GM12878 (cell line): ENCODE measurements around the gene TMSB4X. TPM values are rescaled to one million over a fixed set of nuclear protein-coding genes. Genes with fewer than 3 reads are reported as not detected.

Source experiments
- ATAC-seq: fragments of 200-7000 bp; cut with Tn5 transposase; 3 replicates; pipeline ENCODE4 v1.9.1; 2020; ENCODE audit warnings: mild to moderate bottlenecking, moderate library complexity
- BruUV-seq: library from RNA; stranded (reverse); fragments of 400-500 nt; replicated peaks from 2 replicates; lab custom pipeline; 2021; lab: Mats Ljungman, UMichigan
- CTCF ChIA-PET: fragments of 300-600 bp; sonication (Branson Sonifier 250); formaldehyde crosslinking; extraction: SDS; loops from one replicate; lab custom pipeline; 2021; ENCODE audit warnings: inconsistent platforms; lab: Yijun Ruan, JAX
- POLR2A ChIA-PET: fragments of 350-600 bp; formaldehyde crosslinking; extraction: SDS; loops from one replicate; lab custom pipeline; 2021; ENCODE audit warnings: inconsistent platforms; lab: Charles Lee
- RAD21 ChIA-PET: fragments of 300-600 bp; sonication (Branson Sonifier 250); formaldehyde crosslinking; loops from one replicate; lab custom pipeline; 2023; ENCODE audit warnings: antibody characterized with exemption; ENCODE audit not compliant: unreplicated experiment; lab: Charles Lee
- SMC1A ChIA-PET: fragments of 300-600 bp; sonication (Branson Sonifier 250); formaldehyde crosslinking; loops from one replicate; lab custom pipeline; 2023; ENCODE audit not compliant: unreplicated experiment, uncharacterized antibody; lab: Charles Lee
- DNase-seq: peaks from one replicate; pipeline ENCODE4 v3.0.0-alpha.2; 2011; ENCODE audit warnings: low read depth, low spot score
- FAIRE-seq: peaks from 3 replicates; lab custom pipeline; 2011; peaks lifted over from hg19 to GRCh38; lab: Jason Lieb, UNC
- H2AFZ ChIP-seq: 2 replicates; pipeline ENCODE4 v1.6.0; 2011; ENCODE audit warnings: low read depth, low read length, control low read depth; ENCODE audit not compliant: control insufficient read depth
- H3K27ac ChIP-seq: 2 replicates; pipeline ENCODE4 v1.5.1; 2011; ENCODE audit warnings: control low read depth; ENCODE audit not compliant: control insufficient read depth, insufficient read depth
- H3K27me3 ChIP-seq, 2 experiments: replicated peaks in 1 of 2; 2 replicates each; pipeline versions ENCODE4 v1.6.0 to v1.6.1; 2011; ENCODE audit warnings: low read length in 1 of 2; ENCODE audit not compliant: control insufficient read depth in 2 of 2, insufficient read depth in 2 of 2
- H3K36me3 ChIP-seq, 2 experiments: 2 replicates each; pipeline ENCODE4 v1.5.1; 2011; ENCODE audit warnings: low read length in 1 of 2; ENCODE audit not compliant: control insufficient read depth in 2 of 2, insufficient read depth in 2 of 2
- H3K4me1 ChIP-seq: 2 replicates; pipeline ENCODE4 v1.6.1; 2011; ENCODE audit warnings: mild to moderate bottlenecking, low read length, moderate library complexity, mixed read lengths; ENCODE audit not compliant: control insufficient read depth, insufficient read depth
- H3K4me2 ChIP-seq: 2 replicates; pipeline ENCODE4 v1.6.0; 2011; ENCODE audit warnings: control low read depth; ENCODE audit not compliant: control insufficient read depth, insufficient read depth
- H3K4me3 ChIP-seq: fragments of 200-600 bp; sonication (generic); 2 replicates; pipeline ENCODE4 v1.5.1; 2016
- H3K79me2 ChIP-seq: 2 replicates; pipeline ENCODE4 v1.6.0; 2011; ENCODE audit warnings: low read length; ENCODE audit not compliant: control insufficient read depth, insufficient read depth
- H3K9ac ChIP-seq: 2 replicates; pipeline ENCODE4 v1.8.0; 2011; ENCODE audit warnings: low read length, control low read depth, mixed read lengths; ENCODE audit not compliant: control insufficient read depth, insufficient read depth
- H3K9me3 ChIP-seq: replicated peaks from 3 replicates; pipeline ENCODE4 v1.5.1; 2011; ENCODE audit warnings: mild to moderate bottlenecking, low read length; ENCODE audit not compliant: control insufficient read depth, insufficient read depth
- H4K20me1 ChIP-seq: 2 replicates; pipeline ENCODE4 v1.6.0; 2011; ENCODE audit not compliant: control insufficient read depth, insufficient read depth
- BACH1 ChIP-seq: fragments of 450-650 bp; IDR thresholded peaks from 2 replicates; pipeline ENCODE4 v1.6.1; 2017; ENCODE audit warnings: mild to moderate bottlenecking, borderline replicate concordance
- CTCF ChIP-seq, 3 experiments: IDR thresholded peaks in 2 of 3; conservative IDR thresholded peaks in 1 of 3; 2 replicates each; pipeline ENCODE4 v1.5.1; 2011; ENCODE audit warnings: low read depth in 3 of 3, low read length in 3 of 3, mild to moderate bottlenecking in 3 of 3, control low read depth in 2 of 3, moderate library complexity in 2 of 3, inconsistent platforms in 1 of 3, mixed read lengths in 1 of 3; ENCODE audit not compliant: control insufficient read depth in 2 of 3, insufficient read depth in 1 of 3; ENCODE audit errors: extremely low read depth in 1 of 3
- EP300 ChIP-seq, 2 experiments: fragments of 150-350 bp in 1 of 2; IDR thresholded peaks; 2 replicates each; pipeline ENCODE4 v1.6.1; 2011 to 2012; ENCODE audit warnings: low read depth in 2 of 2, low read length in 2 of 2, borderline replicate concordance in 1 of 2, improper control_type of control experiment in 1 of 2, inconsistent platforms in 1 of 2; ENCODE audit not compliant: control insufficient read depth in 1 of 2
- PAX8 ChIP-seq: fragments of 450-650 bp; IDR thresholded peaks from 2 replicates; pipeline ENCODE4 v1.6.1; 2017; ENCODE audit warnings: mild to moderate bottlenecking, moderate library complexity
- RUNX3 ChIP-seq: IDR thresholded peaks from 2 replicates; pipeline ENCODE4 v1.6.1; 2012; ENCODE audit warnings: low read length, inconsistent platforms
- SP1 ChIP-seq: IDR thresholded peaks from one replicate; pipeline ENCODE4 v1.6.1; 2011; ENCODE audit warnings: low read depth, low read length
- WGBS: methylation state at CpG from one replicate; pipeline ENCODE4 v1.1.6; 2016; ENCODE audit warnings: low lambda C conversion rate; ENCODE audit not compliant: insufficient replicate concordance, insufficient coverage; ENCODE audit errors: missing lambda C conversion rate; 5-methylcytosine and 5-hydroxymethylcytosine counted together
- in situ Hi-C: fragments of 300-500 bp; cut with MboI; formaldehyde crosslinking; loops from 9 replicates; pipeline ENCODE4 v1.14.3; 2018; ENCODE audit warnings: mixed read lengths
- intact Hi-C: fragments of 100-400 bp; cut with micrococcal nuclease; formaldehyde crosslinking; loops from one replicate; pipeline ENCODE4 v1.14.2; 2022; ENCODE audit not compliant: unreplicated experiment
- polyA plus RNA-seq, 11 experiments: library from polyadenylated mRNA; depleted of rRNA in 4 of 11; unstranded in 6 of 11; stranded (reverse) in 5 of 11; fragments of >200 nt; fragmentation: Nextera tagmentation in 4 of 11; fragmentation: Illumina TruSeq in 1 of 11; extraction: Ambion mirVana in 4 of 11; extraction: Trizol in 1 of 11; gene quantifications; 1 replicate in 1 of 11; 2 replicates in 10 of 11; pipeline versions ENCODE4 v1.2.1 to v1.2.3, GENCODE V29; 2011 to 2016; ENCODE audit warnings: inconsistent platforms in 2 of 11, missing spikeins in 2 of 11, low read depth in 1 of 11
- total RNA-seq, 4 experiments: library from RNA; depleted of rRNA in 3 of 4; stranded (reverse); fragments of >200 nt in 3 of 4; fragmentation: Illumina TruSeq in 1 of 4; extraction: Trizol in 1 of 4; gene quantifications; 2 replicates each; pipeline versions ENCODE4 v1.2.1 to v1.2.3, GENCODE V29; 2013 to 2021

Gene TMSB4X
- total and polyA plus RNA-seq, 10 of the 15 experiments (the other 5 are each of a cell fraction or from before 2014, with no cell fraction given): 13,924 to 37,234 (median 23,705) TPM

- 26% methylated on average over 2 of the region's 2 CpGs for WGBS
- ATAC-seq (no peak), DNase-seq (no peak), FAIRE-seq (no peak)
- peak overlapping the region; percentile 69 for H3K27ac ChIP-seq
- no peak overlapping the region for H3K4me3 ChIP-seq
- H3K9me3 ChIP-seq: no peaks in the 10 kb centered on the region
- H3K79me2 ChIP-seq: no peaks in the 10 kb centered on the region; the same call in none of the 2 replicates
- ChIA-PET SMC1A (interaction anchor here (7.8 to 18.8 kb wide), 4 partner anchors 13 to 122 kb away, joined by 35 to 632 read pairs (median 380); partner anchors contain the start of gene TMSB4X), POLR2A (interaction anchor here (7.7 kb wide), 1 partner anchor 12 kb away, joined by 138 read pairs; the partner anchor contains the start of gene TMSB4X), CTCF (interaction anchor here (1.2 kb wide), 1 partner anchor 11 kb away, joined by 3 read pairs; no protein-coding TSS in a partner anchor), RAD21 (interaction anchor here (1.1 to 7.7 kb wide), 4 partner anchors 11 to 46 kb away, joined by 3 to 80 read pairs (median 5); no protein-coding TSS in a partner anchor)
- intact Hi-C loops (no loop called here), in situ Hi-C loops (loop anchor here (25.0 kb wide), 1 partner anchor 701 kb away; the partner anchor contains the start of gene TCEANC)
- H3K36me3 ChIP-seq: no peaks in the 10 kb centered on the region
- H3K4me2 ChIP-seq: peak overlapping the region; percentile 54
- no TSS peak for BruUV-seq
- no peak overlapping the region for H3K9ac ChIP-seq
- no peaks in the 10 kb centered on the region for H3K27me3 ChIP-seq
- H2AFZ ChIP-seq: no peak overlapping the region
- TF ChIP-seq EP300 (IDR thresholded peaks at IDR 0.05; ENCODE audit: borderline replicate concordance in 1 of 2, control insufficient read depth in 1 of 2, low read depth in 2 of 2, low read length in 2 of 2) (0 out of 4 replicates have a peak, but pooled peaks of 1 of the 2 experiments have one; percentile 28), RUNX3 (0 out of 2 replicates have a peak, but pooled peaks have one; percentile 10), BACH1 (peak; percentile 44; the same call in 1 of the 2 replicates), CTCF (IDR thresholded peaks at IDR 0.05 in 2 of 3, conservative IDR thresholded peaks at IDR 0.05 in 1 of 3; ENCODE audit: control insufficient read depth in 2 of 3, extremely low read depth in 1 of 3, insufficient read depth in 1 of 3, low read depth in 3 of 3, low read length in 3 of 3) (peak in 1 of 3 experiments; percentile 28; a peak in 2 of 6 replicates), PAX8 (no peak), SP1 (no peak)
- H4K20me1 ChIP-seq: no peaks in the 10 kb centered on the region
- peaks cover 34% of the 10 kb centered on the region for H3K4me1 ChIP-seq
Measured at GRCh38 chrX:12961196-12961718, 13.7 kb upstream of the TMSB4X start.
